ENCODE results near the gene TAF3.

The TAF3 gene

DNA sequence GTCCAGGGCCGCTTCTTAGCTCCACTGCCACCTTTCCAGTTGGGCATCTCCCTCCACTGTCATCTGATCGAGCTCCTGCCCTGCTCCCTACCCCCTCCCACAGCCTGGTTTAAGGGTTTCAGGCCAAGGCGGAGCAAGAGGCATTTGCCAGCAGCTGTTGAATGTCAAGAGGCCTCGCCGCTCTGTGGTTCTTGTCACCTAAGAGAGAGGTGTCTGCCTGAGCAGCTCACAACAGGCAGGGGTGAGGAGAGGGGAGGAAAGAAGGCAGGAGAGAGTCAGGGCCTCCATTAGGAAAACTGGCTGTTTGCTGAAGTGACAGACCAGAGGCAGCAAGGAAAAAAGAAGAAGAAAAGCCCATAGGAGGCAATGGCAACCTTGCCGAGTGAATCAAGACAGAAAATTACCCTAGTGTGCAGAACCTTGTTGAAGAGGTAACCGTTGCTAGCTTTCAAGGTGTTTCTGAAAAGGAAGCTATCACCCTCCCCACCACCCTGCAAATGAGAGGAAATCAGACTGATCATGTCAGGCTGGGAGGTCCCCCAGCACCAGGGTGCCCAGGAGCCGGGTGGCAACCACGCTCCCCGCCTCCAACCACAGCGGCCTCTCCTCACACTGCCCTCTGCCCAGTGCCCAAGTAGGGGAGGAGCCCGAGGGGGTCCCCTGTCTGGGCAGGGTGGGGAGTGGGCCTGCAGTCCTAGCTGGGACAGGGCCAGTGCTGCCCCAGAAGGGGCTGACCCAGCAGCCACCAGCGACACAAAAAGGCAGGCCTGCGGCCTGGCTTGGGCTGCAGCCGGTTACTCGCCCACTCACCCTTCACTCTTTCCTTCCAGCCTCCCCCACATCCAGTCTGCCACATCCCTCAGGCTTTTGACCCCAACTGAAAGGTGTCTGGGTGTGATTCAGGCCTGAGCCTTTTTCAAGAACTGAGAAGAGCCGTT, 243.2 kb downstream of the TAF3 start:
- DNase-seq = no peak

DNA sequence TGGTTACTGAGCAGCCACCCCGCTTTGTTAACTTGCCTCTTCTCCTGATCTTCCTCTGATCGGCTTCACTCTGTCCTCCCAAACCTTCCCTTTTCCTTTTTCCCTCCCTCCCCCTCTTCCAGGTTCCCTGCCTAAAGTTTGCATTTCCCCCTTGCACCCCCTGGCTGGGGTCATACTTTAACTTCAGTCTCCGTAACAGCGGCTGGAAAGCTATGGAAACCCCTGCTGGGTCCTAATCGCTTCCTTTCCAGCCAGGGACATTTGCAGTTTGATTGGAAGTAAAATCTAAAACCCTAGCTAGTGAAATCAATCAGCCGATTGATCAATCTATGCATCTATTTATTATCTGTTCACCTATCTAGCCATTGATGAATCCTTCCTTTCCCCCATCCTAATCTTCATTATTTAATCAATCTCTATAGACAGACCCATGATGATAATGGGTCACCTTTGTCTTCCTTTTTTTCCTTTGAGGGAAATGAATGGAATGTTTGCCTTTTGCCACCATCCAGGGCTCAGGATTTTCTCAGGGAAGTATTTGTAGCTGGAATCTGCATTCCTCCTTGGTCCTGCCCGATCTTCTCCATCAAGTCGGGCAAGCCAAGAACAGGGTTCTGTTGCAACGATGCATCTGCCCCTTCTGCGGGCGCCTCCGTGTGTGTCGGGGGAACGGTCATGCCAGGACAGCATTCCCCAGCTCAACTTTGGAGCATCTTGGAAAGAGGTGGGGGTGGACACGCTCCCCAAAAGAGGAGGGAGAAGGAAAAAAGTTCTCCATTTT, 245.0 kb downstream of the TAF3 start:
- DNase-seq = no peak

GRCh38 chr10:8063935-8064334, 245.6 kb downstream of the TAF3 start:
- no peak for DNase-seq

GRCh38 chr10:8064436-8064835, 246.1 kb downstream of the TAF3 start:
- no peak for DNase-seq

DNA sequence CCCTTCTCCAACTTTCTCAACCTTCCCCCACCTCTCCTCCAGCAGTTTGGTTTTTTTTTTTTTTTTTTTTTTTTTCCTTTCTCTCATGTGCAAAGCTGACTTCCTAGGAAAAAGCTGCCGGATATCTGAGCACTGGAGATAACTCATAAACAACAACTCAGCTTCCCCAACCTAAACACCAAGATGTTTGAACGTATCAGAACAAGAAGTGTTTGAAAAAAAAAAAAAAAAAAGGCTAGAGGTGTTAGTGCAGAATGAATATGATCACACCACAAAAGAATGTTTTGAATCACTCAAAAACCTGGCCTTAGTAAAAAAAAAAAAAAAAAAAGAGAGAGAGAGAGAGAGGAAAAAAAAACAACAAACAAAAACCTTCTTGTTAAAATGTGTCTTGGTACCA, 247.3 kb downstream of the TAF3 start:
- peak; percentile 18 for DNase-seq

DNA sequence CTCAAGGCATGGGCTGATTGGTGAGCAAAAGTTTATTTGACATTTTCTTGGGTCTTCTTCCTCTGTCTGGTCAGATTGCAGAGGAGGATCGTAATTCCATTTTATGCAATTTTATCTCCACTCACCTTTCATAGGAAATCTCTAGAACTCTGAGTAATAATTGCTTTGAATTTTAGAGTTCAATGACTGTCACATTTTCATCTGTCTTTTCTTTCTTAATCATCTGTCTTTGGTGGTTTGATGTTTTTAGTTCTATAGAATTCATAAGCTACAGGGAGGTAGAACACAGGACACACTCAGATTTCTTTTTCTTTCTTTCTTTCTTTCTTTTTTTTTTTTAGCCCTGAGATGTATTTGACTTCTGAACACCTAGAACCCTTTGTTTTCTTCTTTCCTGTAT, 247.8 kb downstream of the TAF3 start:
- no peak for DNase-seq
